CD4-positive, alpha-beta T cell (primary cell): ENCODE results near the gene MAOB. TPM values are rescaled to one million over a fixed set of nuclear protein-coding genes. Genes with fewer than 3 reads are reported as not detected.

Source experiments
- ATAC-seq: fragments of 200-7000 bp; cut with Tn5 transposase; one replicate; pipeline ENCODE4 v1.10.0; 2022; ENCODE audit warnings: mild to moderate bottlenecking; ENCODE audit not compliant: poor library complexity
- CTCF ChIA-PET: fragments of 350-600 bp; sonication (Branson Sonifier 250); formaldehyde crosslinking; loops from one replicate; lab custom pipeline; 2021; ENCODE audit warnings: antibody characterized with exemption, inconsistent platforms; lab: Charles Lee
- POLR2A ChIA-PET: fragments of 350-600 bp; sonication (Branson Sonifier 250); formaldehyde crosslinking; loops from one replicate; lab custom pipeline; 2021; ENCODE audit warnings: antibody characterized with exemption, inconsistent platforms; lab: Charles Lee
- DNase-seq, 14 experiments: peaks; one replicate each; pipeline ENCODE4 v3.0.0-alpha.2; 2013 to 2020; ENCODE audit warnings: mixed read lengths in 2 of 14
- H3K27ac ChIP-seq, 2 donors: one replicate each; pipeline versions ENCODE4 v1.5.1 to v1.7.0; 2013; ENCODE audit warnings: low read length in 2 of 2, low read depth in 1 of 2, mild to moderate bottlenecking in 1 of 2
- H3K27me3 ChIP-seq, 2 experiments: 1 replicate in 1 of 2; 2 replicates in 1 of 2; pipeline versions ENCODE4 v1.6.1 to v1.7.0; 2013; ENCODE audit warnings: low read length in 2 of 2, control low read depth in 1 of 2, mild to moderate bottlenecking in 1 of 2, moderate library complexity in 1 of 2; ENCODE audit not compliant: insufficient read depth in 2 of 2, control insufficient read depth in 1 of 2
- H3K36me3 ChIP-seq: one replicate; pipeline ENCODE4 v1.6.1; 2013; ENCODE audit warnings: low read length, control low read depth; ENCODE audit not compliant: insufficient read depth
- H3K4me1 ChIP-seq: one replicate; pipeline ENCODE4 v1.6.1; 2013; ENCODE audit warnings: low read length, control low read depth; ENCODE audit not compliant: insufficient read depth
- H3K4me3 ChIP-seq: one replicate; pipeline ENCODE4 v1.5.1; 2013; ENCODE audit warnings: mild to moderate bottlenecking, low read length, moderate library complexity
- H3K9me3 ChIP-seq, 2 experiments: 1 replicate in 1 of 2; 2 replicates in 1 of 2; pipeline versions ENCODE4 v1.6.1 to v1.7.0; 2013; ENCODE audit warnings: low read length in 2 of 2, mild to moderate bottlenecking in 2 of 2, control low read depth in 1 of 2, moderate library complexity in 1 of 2; ENCODE audit not compliant: control insufficient read depth in 1 of 2, insufficient read depth in 1 of 2
- H3K27ac Mint-ChIP-seq: one replicate; pipeline ENCODE4 v1.8.0; 2020; ENCODE audit warnings: mixed read lengths
- H3K27me3 Mint-ChIP-seq: one replicate; pipeline ENCODE4 v1.8.0; 2021; ENCODE audit warnings: mixed read lengths
- H3K36me3 Mint-ChIP-seq: one replicate; pipeline ENCODE4 v1.8.0; 2021; ENCODE audit warnings: low read depth, mixed read lengths
- H3K4me1 Mint-ChIP-seq: one replicate; pipeline ENCODE4 v1.8.0; 2021; ENCODE audit warnings: low read depth, mixed read lengths
- H3K4me3 Mint-ChIP-seq: one replicate; pipeline ENCODE4 v1.8.0; 2020; ENCODE audit warnings: mild to moderate bottlenecking, mixed read lengths
- H3K9me3 Mint-ChIP-seq: one replicate; pipeline ENCODE4 v1.8.0; 2020; ENCODE audit warnings: mixed read lengths
- intact Hi-C, 2 experiments: fragments of 100-400 bp; cut with DNase I in 1 of 2; cut with micrococcal nuclease in 1 of 2; formaldehyde crosslinking; loops; one replicate each; pipeline versions ENCODE4 v1.15.1 to v1.9.0; 2023 to 2025; cut with DNase I, micrococcal nuclease
- total RNA-seq, 174 experiments: library from RNA in 2 of 174; stranded (reverse) in 2 of 174; gene quantifications; one replicate each; pipeline ENCODE4 v1.2.3 and lab custom pipeline; 2021 to 2026
- TF ChIP-seq, protein P1 (sequence below): fragments of 200-600 bp; IDR thresholded peaks from one replicate; pipeline ENCODE4 v1.8.0; 2022; ENCODE audit warnings: antibody characterized with exemption, mild to moderate bottlenecking

MAOB gene
- total RNA-seq, 2 experiments from 2014 or later = not detected

DNA sequence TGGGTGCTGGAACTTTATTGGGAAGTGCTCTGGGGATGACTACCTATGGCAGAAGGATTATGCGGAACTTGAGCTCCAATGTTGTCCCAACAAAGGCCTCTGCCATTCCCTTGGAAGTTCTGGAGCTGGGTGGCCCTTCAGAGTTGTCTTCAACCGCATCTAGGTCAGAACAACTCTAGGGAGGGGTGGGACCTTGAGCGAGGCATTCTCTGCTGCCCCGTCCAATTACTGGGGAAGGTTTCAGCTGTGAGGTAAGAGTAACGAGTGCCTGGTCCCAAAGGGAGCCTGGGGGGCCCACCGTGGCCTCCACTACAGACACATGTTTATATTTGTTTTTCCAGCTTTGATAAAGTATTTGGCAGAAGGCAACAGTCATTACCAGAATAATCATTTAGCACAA is 146.7 kb downstream of the MAOB start:
- intact Hi-C loops = no loop called here
- H3K36me3 ChIP-seq = no peaks in the 10 kb centered on the region
- no peak overlapping the region for H3K27ac ChIP-seq
- Mint-ChIP-seq H3K27ac (no peak overlapping the region), H3K36me3 (no peaks in the 10 kb centered on the region), H3K4me3 (no peak overlapping the region), H3K9me3 (no peaks in the 10 kb centered on the region), H3K27me3 (peaks cover 5% of the 10 kb centered on the region), H3K4me1 (no peaks in the 10 kb centered on the region)
- no peak overlapping the region for H3K4me3 ChIP-seq
- POLR2A ChIA-PET = no interaction called here
- H3K4me1 ChIP-seq = no peaks in the 10 kb centered on the region
- ATAC-seq (no peak), DNase-seq (no peak)
- TF ChIP-seq, protein P1, sequence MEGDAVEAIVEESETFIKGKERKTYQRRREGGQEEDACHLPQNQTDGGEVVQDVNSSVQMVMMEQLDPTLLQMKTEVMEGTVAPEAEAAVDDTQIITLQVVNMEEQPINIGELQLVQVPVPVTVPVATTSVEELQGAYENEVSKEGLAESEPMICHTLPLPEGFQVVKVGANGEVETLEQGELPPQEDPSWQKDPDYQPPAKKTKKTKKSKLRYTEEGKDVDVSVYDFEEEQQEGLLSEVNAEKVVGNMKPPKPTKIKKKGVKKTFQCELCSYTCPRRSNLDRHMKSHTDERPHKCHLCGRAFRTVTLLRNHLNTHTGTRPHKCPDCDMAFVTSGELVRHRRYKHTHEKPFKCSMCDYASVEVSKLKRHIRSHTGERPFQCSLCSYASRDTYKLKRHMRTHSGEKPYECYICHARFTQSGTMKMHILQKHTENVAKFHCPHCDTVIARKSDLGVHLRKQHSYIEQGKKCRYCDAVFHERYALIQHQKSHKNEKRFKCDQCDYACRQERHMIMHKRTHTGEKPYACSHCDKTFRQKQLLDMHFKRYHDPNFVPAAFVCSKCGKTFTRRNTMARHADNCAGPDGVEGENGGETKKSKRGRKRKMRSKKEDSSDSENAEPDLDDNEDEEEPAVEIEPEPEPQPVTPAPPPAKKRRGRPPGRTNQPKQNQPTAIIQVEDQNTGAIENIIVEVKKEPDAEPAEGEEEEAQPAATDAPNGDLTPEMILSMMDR = no peak
- CTCF ChIA-PET = no interaction called here
- H3K27me3 ChIP-seq = no peaks in the 10 kb centered on the region
- no peaks in the 10 kb centered on the region for H3K9me3 ChIP-seq

DNA sequence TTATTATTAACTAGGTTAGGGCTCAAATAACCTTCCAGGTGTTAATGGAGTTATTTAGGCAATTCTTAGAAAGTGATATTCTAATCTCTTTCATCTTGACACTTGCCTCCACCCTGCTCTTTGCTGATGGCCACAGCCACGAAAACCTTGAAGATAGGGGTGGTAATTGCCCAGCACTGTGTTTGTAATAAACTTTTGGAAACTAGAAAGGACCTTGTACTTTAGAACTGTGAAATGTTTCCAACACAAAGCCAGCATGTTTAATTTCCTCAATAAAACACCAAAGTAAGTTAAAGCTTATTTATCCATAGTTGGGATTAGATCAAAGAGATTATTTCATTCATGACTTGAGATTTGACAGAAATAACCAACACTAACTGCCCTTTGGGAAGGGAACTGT is 147.8 kb downstream of the MAOB start:
- POLR2A ChIA-PET = no interaction called here
- H3K4me1 ChIP-seq = no peaks in the 10 kb centered on the region
- Mint-ChIP-seq H3K4me3 (no peak overlapping the region), H3K27ac (no peak overlapping the region), H3K9me3 (no peaks in the 10 kb centered on the region), H3K36me3 (no peaks in the 10 kb centered on the region), H3K4me1 (no peaks in the 10 kb centered on the region), H3K27me3 (peaks cover 5% of the 10 kb centered on the region)
- TF ChIP-seq, protein P1 = no peak
- no peaks in the 10 kb centered on the region for H3K9me3 ChIP-seq
- H3K36me3 ChIP-seq = no peaks in the 10 kb centered on the region
- no peak overlapping the region for H3K4me3 ChIP-seq
- DNase-seq (no peak), ATAC-seq (no peak)
- CTCF ChIA-PET = no interaction called here
- H3K27ac ChIP-seq = no peak overlapping the region
- no peaks in the 10 kb centered on the region for H3K27me3 ChIP-seq
- intact Hi-C loops = no loop called here

DNA sequence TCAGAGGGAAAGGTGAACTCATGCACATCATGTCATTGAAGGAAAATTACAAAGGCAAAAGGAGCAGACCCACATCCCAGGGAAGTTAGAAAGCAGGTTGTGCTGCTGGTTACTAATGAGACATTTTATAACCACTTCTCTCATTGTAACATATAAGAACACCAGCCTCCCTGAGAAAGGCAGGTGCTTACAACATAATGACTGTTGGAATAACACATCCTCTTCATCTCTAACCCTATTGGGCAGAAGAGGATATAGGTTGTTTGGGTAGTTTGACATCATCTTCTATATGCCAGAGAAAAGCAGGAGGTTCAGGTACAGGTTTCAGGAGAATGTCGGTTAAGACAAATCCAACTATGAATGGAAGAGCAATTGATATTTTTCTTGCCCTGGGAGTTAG is 148.6 kb downstream of the MAOB start:
- no peaks in the 10 kb centered on the region for H3K4me1 ChIP-seq
- Mint-ChIP-seq H3K4me1 (no peaks in the 10 kb centered on the region), H3K27ac (no peak overlapping the region), H3K27me3 (peaks cover 5% of the 10 kb centered on the region), H3K4me3 (no peak overlapping the region), H3K9me3 (no peaks in the 10 kb centered on the region), H3K36me3 (no peaks in the 10 kb centered on the region)
- H3K27ac ChIP-seq = no peak overlapping the region
- H3K27me3 ChIP-seq = no peaks in the 10 kb centered on the region
- intact Hi-C loops = no loop called here
- H3K36me3 ChIP-seq = no peaks in the 10 kb centered on the region
- TF ChIP-seq, protein P1 = no peak
- DNase-seq = no peak
- ChIA-PET CTCF (no interaction called here), POLR2A (no interaction called here)
- no peak for ATAC-seq
- H3K9me3 ChIP-seq = no peaks in the 10 kb centered on the region
- H3K4me3 ChIP-seq = no peak overlapping the region
